Loucy (cell line): ENCODE results near the gene ITGA11.
A peak's percentile ranks its signal among the peaks of the same experiment; 100 is the strongest.

Experiments used
- EZH2phosphoT487 ChIP-seq: fragments of 200-600 bp; IDR thresholded peaks from 2 replicates; pipeline ENCODE4 v1.6.1; 2018; ENCODE audit warnings: antibody characterized with exemption, mild to moderate bottlenecking, moderate library complexity, borderline replicate concordance
- TF ChIP-seq, protein P1 (sequence below): fragments of 200-600 bp; sonication (generic); conservative IDR thresholded peaks from 2 replicates; pipeline ENCODE4 v1.5.1; 2014; ENCODE audit warnings: mild to moderate bottlenecking, antibody characterized with exemption, low read length

DNA sequence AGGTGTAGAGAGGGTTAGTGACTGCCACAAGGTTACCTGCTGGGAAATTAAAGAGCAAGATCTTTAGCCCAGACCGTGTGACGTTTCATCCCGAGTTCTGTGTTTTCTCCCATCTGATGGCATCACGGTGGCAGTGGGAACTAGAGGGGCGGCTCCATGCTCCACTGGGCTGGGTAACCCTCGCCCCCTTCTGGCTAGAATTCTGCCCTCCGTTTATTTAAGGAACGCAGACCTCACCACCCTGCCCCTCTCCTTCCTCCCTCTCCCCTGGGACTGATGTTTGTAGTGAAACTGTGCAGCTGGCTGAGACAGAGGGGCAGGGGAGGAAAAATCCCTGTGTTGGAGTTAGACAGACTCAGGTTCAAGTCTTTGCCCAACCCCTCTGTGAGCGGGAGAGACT, 65.6 kb downstream of the ITGA11 start:
- TF ChIP-seq, protein P1, sequence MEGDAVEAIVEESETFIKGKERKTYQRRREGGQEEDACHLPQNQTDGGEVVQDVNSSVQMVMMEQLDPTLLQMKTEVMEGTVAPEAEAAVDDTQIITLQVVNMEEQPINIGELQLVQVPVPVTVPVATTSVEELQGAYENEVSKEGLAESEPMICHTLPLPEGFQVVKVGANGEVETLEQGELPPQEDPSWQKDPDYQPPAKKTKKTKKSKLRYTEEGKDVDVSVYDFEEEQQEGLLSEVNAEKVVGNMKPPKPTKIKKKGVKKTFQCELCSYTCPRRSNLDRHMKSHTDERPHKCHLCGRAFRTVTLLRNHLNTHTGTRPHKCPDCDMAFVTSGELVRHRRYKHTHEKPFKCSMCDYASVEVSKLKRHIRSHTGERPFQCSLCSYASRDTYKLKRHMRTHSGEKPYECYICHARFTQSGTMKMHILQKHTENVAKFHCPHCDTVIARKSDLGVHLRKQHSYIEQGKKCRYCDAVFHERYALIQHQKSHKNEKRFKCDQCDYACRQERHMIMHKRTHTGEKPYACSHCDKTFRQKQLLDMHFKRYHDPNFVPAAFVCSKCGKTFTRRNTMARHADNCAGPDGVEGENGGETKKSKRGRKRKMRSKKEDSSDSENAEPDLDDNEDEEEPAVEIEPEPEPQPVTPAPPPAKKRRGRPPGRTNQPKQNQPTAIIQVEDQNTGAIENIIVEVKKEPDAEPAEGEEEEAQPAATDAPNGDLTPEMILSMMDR = peak; percentile 43
- no peak for TF ChIP-seq EZH2phosphoT487
